K562 (cell line): ENCODE results near the gene SNX1. TPM values are rescaled to one million over a fixed set of nuclear protein-coding genes. Genes with fewer than 3 reads are reported as not detected.

ENCODE experiments used
- CREB3 ChIP-seq: fragments of 450-650 bp; conservative IDR thresholded peaks from 2 replicates; pipeline ENCODE4 v1.6.1; 2016; ENCODE audit warnings: missing genetic modification characterization, low read depth, mild to moderate bottlenecking, missing compliant biosample characterization, moderate library complexity
- ZBTB17 ChIP-seq: fragments of 450-650 bp; formaldehyde crosslinking; IDR thresholded peaks from 2 replicates; pipeline ENCODE4 v1.4.0; 2020; ENCODE audit warnings: mild to moderate bottlenecking
- ZBTB40 ChIP-seq, 2 experiments: fragments of 450-650 bp in 1 of 2; sonication (generic) in 1 of 2; formaldehyde crosslinking in 1 of 2; IDR thresholded peaks; 2 replicates each; pipeline versions ENCODE4 v1.7.1 to v1.9.0; 2016 to 2022; ENCODE audit warnings: inconsistent platforms in 1 of 2, mild to moderate bottlenecking in 1 of 2, missing genetic modification reagents in 1 of 2
- polyA plus RNA-seq, 8 experiments: library from polyadenylated mRNA; depleted of rRNA in 4 of 8; stranded (reverse) in 5 of 8; unstranded in 3 of 8; fragments of >200 nt; fragmentation: Nextera tagmentation in 2 of 8; fragmentation: Illumina TruSeq in 1 of 8; extraction: Ambion mirVana in 2 of 8; extraction: Trizol in 1 of 8; gene quantifications; 2 replicates each; pipeline versions ENCODE4 v1.2.1 to v1.2.3, GENCODE V29; 2011 to 2014; ENCODE audit warnings: inconsistent platforms in 1 of 8, missing spikeins in 1 of 8
- total RNA-seq, 7 experiments: library from RNA; depleted of rRNA in 6 of 7; stranded (reverse); fragments of >200 nt in 6 of 7; fragmentation: Illumina TruSeq in 2 of 7; extraction: Trizol in 2 of 7; gene quantifications; 2 replicates each; pipeline versions ENCODE4 v1.2.1 to v1.2.3, GENCODE V29; 2011 to 2021; ENCODE audit warnings: low replicate concordance in 1 of 7

SNX1 gene
- total and polyA plus RNA-seq, 9 of the 15 experiments (the other 6 are each of a cell fraction or from before 2014, with no cell fraction given): 11.0 to 105 (median 59.9) TPM

GRCh38 chr15:64093627-64094417, 2.0 kb upstream of the SNX1 start, which contains the start of gene CIAO2A (continued):
- TF ChIP-seq ZBTB40 (IDR thresholded peaks at IDR 0.05) (peak; percentile 89), ZBTB40 (CRISPR knock-in tag; IDR thresholded peaks at IDR 0.05) (no peak), CREB3 (tag) (no peak), ZBTB17 (no peak)
